ENCODE measurements around the gene SSTR4. TPM values are rescaled to one million over a fixed set of nuclear protein-coding genes. Genes with fewer than 3 reads are reported as not detected.

SSTR4 gene
- total and polyA plus RNA-seq, 9 of the 15 experiments (the other 6 are each of a cell fraction or from before 2014, with no cell fraction given): not detected

- H2AFZ ChIP-seq (ENCODE audit: low read depth, low read length): no peak overlapping the region
- no peaks in the 10 kb centered on the region for H3K36me3 ChIP-seq (ENCODE audit: control insufficient read depth, insufficient read depth, low read length)
- no peak for DNase-seq (ENCODE audit: extremely low read depth in 1 of 4, low spot score in 3 of 4)
- no peak for ATAC-seq
- H4K20me1 ChIP-seq (replicated peaks; ENCODE audit: control insufficient read depth, insufficient read depth, low read length): no peaks in the 10 kb centered on the region
- WGBS (ENCODE audit: insufficient coverage, low coverage, missing lambda C conversion rate): 17% methylated on average over 4 of the region's 4 CpGs
- H3K9ac ChIP-seq (ENCODE audit: insufficient read depth in 1 of 2, low read depth in 2 of 2, low read length in 2 of 2): no peak overlapping the region
- BruUV-seq (replicated peaks): no TSS peak
- H3K9me1 ChIP-seq (ENCODE audit: control insufficient read depth, insufficient read depth, low read length): no peaks in the 10 kb centered on the region
- FAIRE-seq: no peak
- POLR2A ChIA-PET: no interaction called here
- CTCF ChIA-PET (ENCODE audit: low intra/inter-chr PET ratio): no interaction called here
- TF ChIP-seq KAT2B (IDR thresholded peaks at IDR 0.05; ENCODE audit: low read depth, low read length) (no peak), ZKSCAN8 (CRISPR knock-in tag; IDR thresholded peaks at IDR 0.05) (no peak), TCF7L2 (IDR thresholded peaks at IDR 0.05; ENCODE audit: low read depth, low read length) (no peak), JUND (IDR thresholded peaks at IDR 0.05; ENCODE audit: borderline replicate concordance, low read depth, low read length) (no peak), JUND (tag; IDR thresholded peaks at IDR 0.05; ENCODE audit: borderline replicate concordance, low read depth, low read length) (no peak), HDAC8 (tag; IDR thresholded peaks at IDR 0.05) (no peak), NR2C2 (CRISPR knock-in tag; IDR thresholded peaks at IDR 0.05) (no peak), NR2C2 (tag; IDR thresholded peaks at IDR 0.05) (no peak)
- TF ChIP-seq, protein P1, sequence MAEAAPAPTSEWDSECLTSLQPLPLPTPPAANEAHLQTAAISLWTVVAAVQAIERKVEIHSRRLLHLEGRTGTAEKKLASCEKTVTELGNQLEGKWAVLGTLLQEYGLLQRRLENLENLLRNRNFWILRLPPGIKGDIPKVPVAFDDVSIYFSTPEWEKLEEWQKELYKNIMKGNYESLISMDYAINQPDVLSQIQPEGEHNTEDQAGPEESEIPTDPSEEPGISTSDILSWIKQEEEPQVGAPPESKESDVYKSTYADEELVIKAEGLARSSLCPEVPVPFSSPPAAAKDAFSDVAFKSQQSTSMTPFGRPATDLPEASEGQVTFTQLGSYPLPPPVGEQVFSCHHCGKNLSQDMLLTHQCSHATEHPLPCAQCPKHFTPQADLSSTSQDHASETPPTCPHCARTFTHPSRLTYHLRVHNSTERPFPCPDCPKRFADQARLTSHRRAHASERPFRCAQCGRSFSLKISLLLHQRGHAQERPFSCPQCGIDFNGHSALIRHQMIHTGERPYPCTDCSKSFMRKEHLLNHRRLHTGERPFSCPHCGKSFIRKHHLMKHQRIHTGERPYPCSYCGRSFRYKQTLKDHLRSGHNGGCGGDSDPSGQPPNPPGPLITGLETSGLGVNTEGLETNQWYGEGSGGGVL (CRISPR knock-in tag; IDR thresholded peaks at IDR 0.05): no peak
- TF ChIP-seq, protein P2, sequence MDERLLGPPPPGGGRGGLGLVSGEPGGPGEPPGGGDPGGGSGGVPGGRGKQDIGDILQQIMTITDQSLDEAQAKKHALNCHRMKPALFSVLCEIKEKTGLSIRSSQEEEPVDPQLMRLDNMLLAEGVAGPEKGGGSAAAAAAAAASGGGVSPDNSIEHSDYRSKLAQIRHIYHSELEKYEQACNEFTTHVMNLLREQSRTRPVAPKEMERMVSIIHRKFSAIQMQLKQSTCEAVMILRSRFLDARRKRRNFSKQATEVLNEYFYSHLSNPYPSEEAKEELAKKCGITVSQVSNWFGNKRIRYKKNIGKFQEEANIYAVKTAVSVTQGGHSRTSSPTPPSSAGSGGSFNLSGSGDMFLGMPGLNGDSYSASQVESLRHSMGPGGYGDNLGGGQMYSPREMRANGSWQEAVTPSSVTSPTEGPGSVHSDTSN (CRISPR knock-in tag; IDR thresholded peaks at IDR 0.05; ENCODE audit: low read depth): no peak
- TF ChIP-seq, protein P2 (tag; conservative IDR thresholded peaks at IDR 0.05; ENCODE audit: low read depth): no peak
- TF ChIP-seq, protein P3, sequence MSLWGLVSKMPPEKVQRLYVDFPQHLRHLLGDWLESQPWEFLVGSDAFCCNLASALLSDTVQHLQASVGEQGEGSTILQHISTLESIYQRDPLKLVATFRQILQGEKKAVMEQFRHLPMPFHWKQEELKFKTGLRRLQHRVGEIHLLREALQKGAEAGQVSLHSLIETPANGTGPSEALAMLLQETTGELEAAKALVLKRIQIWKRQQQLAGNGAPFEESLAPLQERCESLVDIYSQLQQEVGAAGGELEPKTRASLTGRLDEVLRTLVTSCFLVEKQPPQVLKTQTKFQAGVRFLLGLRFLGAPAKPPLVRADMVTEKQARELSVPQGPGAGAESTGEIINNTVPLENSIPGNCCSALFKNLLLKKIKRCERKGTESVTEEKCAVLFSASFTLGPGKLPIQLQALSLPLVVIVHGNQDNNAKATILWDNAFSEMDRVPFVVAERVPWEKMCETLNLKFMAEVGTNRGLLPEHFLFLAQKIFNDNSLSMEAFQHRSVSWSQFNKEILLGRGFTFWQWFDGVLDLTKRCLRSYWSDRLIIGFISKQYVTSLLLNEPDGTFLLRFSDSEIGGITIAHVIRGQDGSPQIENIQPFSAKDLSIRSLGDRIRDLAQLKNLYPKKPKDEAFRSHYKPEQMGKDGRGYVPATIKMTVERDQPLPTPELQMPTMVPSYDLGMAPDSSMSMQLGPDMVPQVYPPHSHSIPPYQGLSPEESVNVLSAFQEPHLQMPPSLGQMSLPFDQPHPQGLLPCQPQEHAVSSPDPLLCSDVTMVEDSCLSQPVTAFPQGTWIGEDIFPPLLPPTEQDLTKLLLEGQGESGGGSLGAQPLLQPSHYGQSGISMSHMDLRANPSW (CRISPR knock-in tag; IDR thresholded peaks at IDR 0.05): no peak
- H3K4me2 ChIP-seq (ENCODE audit: insufficient read depth, low read length): no peak overlapping the region
- in situ Hi-C loops (cut with MboI): no loop called here
- no peak overlapping the region for H3K4me3 ChIP-seq
- H3K27ac ChIP-seq (ENCODE audit: extremely low read depth, low read depth, low read length): no peak overlapping the region
- H3K9me3 ChIP-seq (replicated peaks; ENCODE audit: control insufficient read depth, insufficient read depth, low read depth, low read length): no peaks in the 10 kb centered on the region
- no peaks in the 10 kb centered on the region; a peak in 1 of 5 replicates for H3K4me1 ChIP-seq (replicated peaks in 1 of 2; ENCODE audit: control insufficient read depth in 2 of 2, insufficient read depth in 2 of 2, low read length in 2 of 2)
- no peaks in the 10 kb centered on the region for H3K79me2 ChIP-seq (ENCODE audit: control insufficient read depth, insufficient read depth, low read length)
- intact Hi-C loops (cut with micrococcal nuclease): no loop called here
- no peaks in the 10 kb centered on the region for H3K27me3 ChIP-seq (ENCODE audit: control insufficient read depth in 2 of 2, insufficient read depth in 2 of 2, low read length in 2 of 2)
Observed at GRCh38 chr20:23022849-23023248, 12.3 kb upstream of the SSTR4 start.
